ENCODE results near the gene ERMARD.

DNA sequence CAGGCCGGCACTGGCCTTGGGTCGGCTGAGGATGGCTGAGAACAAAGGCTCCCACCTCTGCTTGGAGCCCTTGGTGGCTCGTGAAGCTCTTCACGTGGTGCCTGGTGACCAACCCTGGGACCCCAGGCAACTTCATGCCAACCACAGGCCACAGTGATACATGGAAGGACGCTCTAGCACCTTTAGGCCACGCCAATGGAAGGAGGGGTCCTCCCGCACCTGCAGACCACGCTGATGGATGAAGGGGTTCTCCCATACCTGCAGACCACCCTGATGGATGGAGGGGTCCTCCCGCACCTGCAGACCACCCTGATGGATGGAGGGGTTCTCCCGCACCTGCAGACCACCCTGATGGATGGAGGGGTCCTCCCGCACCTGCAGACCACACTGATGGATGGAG lies 62.5 kb downstream of the ERMARD start:
- TF ChIP-seq, protein P1, sequence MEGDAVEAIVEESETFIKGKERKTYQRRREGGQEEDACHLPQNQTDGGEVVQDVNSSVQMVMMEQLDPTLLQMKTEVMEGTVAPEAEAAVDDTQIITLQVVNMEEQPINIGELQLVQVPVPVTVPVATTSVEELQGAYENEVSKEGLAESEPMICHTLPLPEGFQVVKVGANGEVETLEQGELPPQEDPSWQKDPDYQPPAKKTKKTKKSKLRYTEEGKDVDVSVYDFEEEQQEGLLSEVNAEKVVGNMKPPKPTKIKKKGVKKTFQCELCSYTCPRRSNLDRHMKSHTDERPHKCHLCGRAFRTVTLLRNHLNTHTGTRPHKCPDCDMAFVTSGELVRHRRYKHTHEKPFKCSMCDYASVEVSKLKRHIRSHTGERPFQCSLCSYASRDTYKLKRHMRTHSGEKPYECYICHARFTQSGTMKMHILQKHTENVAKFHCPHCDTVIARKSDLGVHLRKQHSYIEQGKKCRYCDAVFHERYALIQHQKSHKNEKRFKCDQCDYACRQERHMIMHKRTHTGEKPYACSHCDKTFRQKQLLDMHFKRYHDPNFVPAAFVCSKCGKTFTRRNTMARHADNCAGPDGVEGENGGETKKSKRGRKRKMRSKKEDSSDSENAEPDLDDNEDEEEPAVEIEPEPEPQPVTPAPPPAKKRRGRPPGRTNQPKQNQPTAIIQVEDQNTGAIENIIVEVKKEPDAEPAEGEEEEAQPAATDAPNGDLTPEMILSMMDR (IDR thresholded peaks at IDR 0.05) = no peak
- TF ChIP-seq POLR2A (IDR thresholded peaks at IDR 0.05) = no peak

All from right lobe of liver (tissue), 4 donors.